ENCODE data around the gene CNTN4. TPM values are rescaled to one million over a fixed set of nuclear protein-coding genes. Genes with fewer than 3 reads are reported as not detected.

The CNTN4 gene
- total RNA-seq, 1 donor from 2014 or later: 37.5 TPM

DNA sequence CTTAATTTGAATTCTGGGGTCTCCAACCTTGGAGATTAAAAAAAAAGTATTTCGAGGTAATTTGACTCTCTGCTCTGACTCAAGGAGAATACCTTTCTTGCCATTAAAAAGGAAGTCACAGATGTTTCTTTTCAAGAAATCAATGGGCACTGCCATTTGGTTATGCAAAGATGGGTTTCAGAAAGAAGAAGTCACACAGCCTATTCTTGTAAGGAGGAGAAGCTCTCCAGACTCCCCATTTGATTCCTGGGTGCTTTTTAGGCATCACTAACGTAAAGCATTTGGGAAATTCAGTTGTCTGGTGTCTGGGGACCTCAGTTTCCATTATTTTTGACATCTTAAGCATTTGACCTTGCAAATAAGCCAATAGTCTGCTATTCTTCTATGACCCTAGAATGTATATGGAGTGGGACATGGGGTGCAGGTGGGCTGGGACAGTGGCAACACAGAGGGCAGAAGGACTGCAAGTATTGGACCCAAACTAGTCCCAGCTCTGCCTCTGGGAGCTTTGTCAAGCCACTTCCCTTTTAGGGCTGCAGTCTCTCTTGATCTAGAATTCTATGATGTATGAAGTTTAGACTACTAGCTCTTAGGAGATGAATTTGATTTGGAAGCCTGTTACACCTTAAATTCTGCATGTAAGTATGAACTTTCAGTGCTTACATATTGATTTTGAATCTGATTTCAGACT lies 983.7 kb downstream of the CNTN4 start:
- TF ChIP-seq, protein P1, sequence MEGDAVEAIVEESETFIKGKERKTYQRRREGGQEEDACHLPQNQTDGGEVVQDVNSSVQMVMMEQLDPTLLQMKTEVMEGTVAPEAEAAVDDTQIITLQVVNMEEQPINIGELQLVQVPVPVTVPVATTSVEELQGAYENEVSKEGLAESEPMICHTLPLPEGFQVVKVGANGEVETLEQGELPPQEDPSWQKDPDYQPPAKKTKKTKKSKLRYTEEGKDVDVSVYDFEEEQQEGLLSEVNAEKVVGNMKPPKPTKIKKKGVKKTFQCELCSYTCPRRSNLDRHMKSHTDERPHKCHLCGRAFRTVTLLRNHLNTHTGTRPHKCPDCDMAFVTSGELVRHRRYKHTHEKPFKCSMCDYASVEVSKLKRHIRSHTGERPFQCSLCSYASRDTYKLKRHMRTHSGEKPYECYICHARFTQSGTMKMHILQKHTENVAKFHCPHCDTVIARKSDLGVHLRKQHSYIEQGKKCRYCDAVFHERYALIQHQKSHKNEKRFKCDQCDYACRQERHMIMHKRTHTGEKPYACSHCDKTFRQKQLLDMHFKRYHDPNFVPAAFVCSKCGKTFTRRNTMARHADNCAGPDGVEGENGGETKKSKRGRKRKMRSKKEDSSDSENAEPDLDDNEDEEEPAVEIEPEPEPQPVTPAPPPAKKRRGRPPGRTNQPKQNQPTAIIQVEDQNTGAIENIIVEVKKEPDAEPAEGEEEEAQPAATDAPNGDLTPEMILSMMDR (IDR thresholded peaks at IDR 0.05): no peak
- no peaks in the 10 kb centered on the region for H3K36me3 ChIP-seq
- no peak overlapping the region for H3K27ac ChIP-seq
- H3K4me1 ChIP-seq: no peaks in the 10 kb centered on the region
- H3K27me3 ChIP-seq: no peaks in the 10 kb centered on the region
- no peak overlapping the region for H3K4me3 ChIP-seq
- no peaks in the 10 kb centered on the region for H3K9me3 ChIP-seq
- intact Hi-C loops (cut with DNase I): no loop called here
- DNase-seq (ENCODE audit: low spot score in 2 of 2): no peak

DNA sequence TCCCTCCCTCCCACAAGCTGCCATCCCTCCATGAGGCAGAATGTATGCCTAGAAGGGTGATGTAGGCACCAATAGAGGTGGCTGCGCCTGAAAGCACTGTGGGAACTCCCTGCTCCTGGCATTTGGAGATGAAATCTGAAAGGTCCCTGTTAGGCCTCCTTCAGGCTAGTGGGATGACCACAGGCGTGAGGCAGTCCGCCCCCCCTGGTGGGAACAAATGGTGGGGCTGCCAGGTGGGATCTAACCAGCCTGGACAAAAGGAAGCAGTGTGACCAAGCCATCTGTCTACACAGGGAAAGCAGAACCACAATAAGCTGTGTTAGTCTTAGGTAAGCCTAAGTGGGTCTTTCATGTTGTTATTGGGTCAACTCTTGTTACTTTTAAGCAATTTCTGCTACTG lies 986.2 kb downstream of the CNTN4 start:
- TF ChIP-seq, protein P1 (IDR thresholded peaks at IDR 0.05): no peak
- H3K4me1 ChIP-seq: no peaks in the 10 kb centered on the region
- H3K4me3 ChIP-seq: no peak overlapping the region
- no peak for DNase-seq (ENCODE audit: low spot score in 2 of 2)
- no peaks in the 10 kb centered on the region for H3K9me3 ChIP-seq
- no peak overlapping the region for H3K27ac ChIP-seq
- intact Hi-C loops (cut with DNase I): no loop called here
- H3K36me3 ChIP-seq: no peaks in the 10 kb centered on the region
- H3K27me3 ChIP-seq: no peaks in the 10 kb centered on the region

DNA sequence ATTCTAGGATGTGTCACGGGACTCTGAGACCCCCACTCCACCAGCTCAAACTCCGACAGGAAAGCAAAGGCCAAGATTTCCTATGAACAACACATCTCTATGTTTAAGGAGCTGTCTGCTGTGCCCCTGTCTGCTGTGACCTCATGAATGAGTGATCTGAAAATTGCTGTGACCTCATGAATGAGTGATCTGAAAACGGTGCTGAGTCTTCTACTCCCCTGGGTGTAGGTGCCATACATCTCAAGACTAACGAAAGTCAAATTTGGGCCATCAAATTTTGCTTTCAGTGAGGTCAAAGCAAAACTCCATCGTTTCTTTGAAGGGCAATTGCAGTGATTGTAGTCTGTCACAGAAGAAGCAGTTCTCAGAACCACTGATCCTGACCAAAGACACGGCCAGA lies 987.1 kb downstream of the CNTN4 start:
- no peak for DNase-seq (ENCODE audit: low spot score in 2 of 2)
- no peaks in the 10 kb centered on the region for H3K9me3 ChIP-seq
- TF ChIP-seq, protein P1 (IDR thresholded peaks at IDR 0.05): no peak
- no peaks in the 10 kb centered on the region for H3K36me3 ChIP-seq
- H3K27me3 ChIP-seq: no peaks in the 10 kb centered on the region
- intact Hi-C loops (cut with DNase I): no loop called here
- H3K27ac ChIP-seq: no peak overlapping the region
- no peaks in the 10 kb centered on the region for H3K4me1 ChIP-seq
- no peak overlapping the region for H3K4me3 ChIP-seq

- Histone ChIP-seq H3K4me1 (no peaks in the 10 kb centered on the region), H3K4me3 (no peak overlapping the region), H3K9me3 (no peaks in the 10 kb centered on the region), H3K36me3 (no peaks in the 10 kb centered on the region), H3K27ac (no peak overlapping the region), H3K27me3 (no peaks in the 10 kb centered on the region)
- TF ChIP-seq, protein P1 (IDR thresholded peaks at IDR 0.05): no peak
- intact Hi-C loops (cut with DNase I): no loop called here
- DNase-seq (ENCODE audit: low spot score in 2 of 2): no peak
These were observed 987.6 kb downstream of the CNTN4 start for GRCh38 chr3:3086239-3086638.

DNA sequence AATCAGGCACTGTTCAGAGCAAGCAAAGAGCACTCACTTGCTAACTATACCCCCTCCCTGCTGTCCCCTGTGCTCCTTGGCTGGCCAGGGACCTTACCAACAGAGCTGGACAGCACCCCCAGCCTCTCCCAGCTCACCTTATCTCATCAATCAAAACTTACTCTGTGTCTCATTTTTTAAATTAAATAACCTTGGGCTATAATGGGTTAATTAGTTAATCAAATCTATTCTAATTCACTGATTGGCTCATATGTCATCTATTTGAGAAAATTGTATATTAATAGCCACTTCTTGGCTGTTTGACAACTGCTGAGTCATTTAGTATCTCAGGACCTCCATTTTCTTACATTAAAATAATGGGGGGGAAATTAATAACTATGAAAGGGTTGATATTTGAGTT lies 988.6 kb downstream of the CNTN4 start:
- DNase-seq (ENCODE audit: low spot score in 2 of 2): no peak
- Histone ChIP-seq H3K9me3 (no peaks in the 10 kb centered on the region), H3K36me3 (no peaks in the 10 kb centered on the region), H3K27me3 (no peaks in the 10 kb centered on the region), H3K4me3 (no peak overlapping the region), H3K4me1 (no peaks in the 10 kb centered on the region), H3K27ac (no peak overlapping the region)
- intact Hi-C loops (cut with DNase I): no loop called here
- TF ChIP-seq, protein P1 (IDR thresholded peaks at IDR 0.05): no peak
